Muscle of back (tissue), 11 donors: Measurements from ENCODE around the gene HUWE1. TPM values are rescaled to one million over a fixed set of nuclear protein-coding genes. Genes with fewer than 3 reads are reported as not detected.

Source experiments
- DNase-seq, 3 donors: peaks; one replicate each; pipeline versions ENCODE4 v3.0.0 to v3.0.0-alpha.2; 2013
- polyA plus RNA-seq, 10 donors: library from polyadenylated mRNA; unstranded; fragments of 120-200 nt; gene quantifications; one replicate each; pipeline ENCODE4 v1.2.1, GENCODE V29; 2013; ENCODE audit not compliant: insufficient read length in 10 of 10

Gene HUWE1
- polyA plus RNA-seq, 10 donors = 70.7 to 93.8 (median 83.4) TPM

DNA sequence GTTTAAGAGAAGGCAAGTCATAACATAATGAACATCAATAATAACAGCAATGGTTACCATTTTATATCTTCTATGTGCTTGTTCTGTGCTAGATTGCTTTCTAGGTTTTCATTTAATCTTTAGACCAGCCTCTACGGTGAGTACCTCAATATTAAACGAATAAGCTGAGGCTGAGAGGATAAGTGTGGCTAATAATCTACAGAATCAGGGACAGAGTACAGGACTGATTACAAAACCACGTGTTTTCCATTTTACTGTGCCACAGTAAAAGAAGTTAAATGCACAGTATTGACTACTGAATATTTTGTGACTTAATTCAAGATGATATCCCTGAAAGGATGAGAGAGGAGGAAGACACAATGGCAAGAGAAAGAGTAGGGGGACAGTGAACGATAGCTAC, 56.3 kb downstream of the HUWE1 start:
- DNase-seq = no peak

DNA sequence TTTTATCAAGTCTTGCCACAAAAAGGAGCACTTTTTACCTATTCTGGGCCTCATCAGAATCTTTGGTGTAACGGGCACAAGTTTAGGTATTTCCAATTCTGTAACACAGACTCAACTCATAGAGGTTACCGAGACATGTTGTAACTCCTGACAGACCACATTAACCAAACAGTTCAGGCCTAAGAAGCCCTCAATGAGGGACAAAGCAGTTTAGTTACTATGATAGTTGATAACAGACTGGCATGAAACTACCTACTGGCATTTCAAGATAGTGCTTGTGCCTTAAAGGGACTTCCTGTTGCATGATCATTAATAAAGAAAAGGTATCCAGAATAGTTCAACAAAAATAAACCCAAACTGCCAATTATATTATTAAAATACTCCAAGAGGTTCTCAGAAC, 64.1 kb downstream of the HUWE1 start:
- DNase-seq = no peak

DNA sequence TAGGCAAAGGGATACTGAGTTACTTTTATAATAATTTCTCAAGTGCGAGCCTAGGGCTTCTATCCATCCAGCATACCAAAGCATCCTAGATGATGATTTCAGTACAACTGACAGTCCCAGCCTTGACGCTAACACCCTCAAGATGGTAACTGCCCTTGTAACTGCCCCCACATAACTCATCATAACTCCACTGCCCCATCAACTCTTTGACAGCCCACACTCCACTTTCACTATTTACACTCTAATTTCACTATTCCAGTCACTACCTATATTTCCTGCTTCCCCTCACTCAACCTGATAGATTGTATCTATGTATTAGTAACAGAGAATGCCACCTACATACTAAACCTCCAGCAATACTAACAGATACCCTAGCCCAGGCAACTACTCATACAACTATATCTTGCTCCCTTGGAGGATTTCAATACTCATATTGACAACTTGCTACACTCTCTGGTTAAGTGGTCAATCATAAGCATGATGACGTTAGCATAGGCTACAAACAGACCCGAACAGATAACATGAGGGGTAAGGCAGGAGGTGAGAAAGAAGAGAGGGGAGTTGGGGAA, 65.0 kb downstream of the HUWE1 start:
- DNase-seq = no peak

DNA sequence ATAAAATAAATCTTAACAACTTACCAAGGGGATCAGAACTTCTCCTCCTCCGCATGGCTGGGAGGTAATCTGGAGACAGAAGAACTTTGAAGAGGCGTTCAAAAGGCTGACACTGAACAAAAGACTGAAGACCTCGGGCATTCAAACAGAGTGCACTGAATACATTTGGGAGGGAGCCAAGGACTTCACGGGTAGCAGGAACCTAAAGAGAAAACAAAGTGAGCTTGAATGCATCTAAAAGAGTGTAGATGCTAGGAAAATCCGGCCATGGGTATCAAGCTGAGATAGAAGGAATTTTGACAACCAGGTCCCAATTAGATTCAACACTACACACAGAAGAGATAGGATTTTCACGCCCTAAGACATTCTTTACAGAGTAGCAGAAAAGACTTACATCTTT, 69.6 kb downstream of the HUWE1 start:
- no peak for DNase-seq

DNA sequence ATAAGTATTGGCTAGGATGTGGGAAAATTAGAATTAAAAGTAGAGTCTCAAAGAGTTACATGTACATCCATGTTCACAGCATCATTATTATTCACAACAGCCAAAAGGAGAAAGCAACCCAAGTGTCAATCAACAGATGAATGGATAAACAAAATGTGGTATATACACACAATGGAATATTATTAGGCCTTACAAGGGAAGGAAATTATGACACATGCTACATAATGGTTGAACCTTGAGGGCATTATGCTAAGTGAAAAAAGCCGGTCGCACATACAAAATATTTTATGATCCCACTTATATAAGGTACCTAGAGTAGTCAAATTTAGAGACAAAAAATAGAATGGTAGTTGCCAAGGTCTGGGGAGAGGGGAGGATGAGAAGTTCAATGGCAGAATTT, 80.1 kb downstream of the HUWE1 start:
- DNase-seq = no peak

DNA sequence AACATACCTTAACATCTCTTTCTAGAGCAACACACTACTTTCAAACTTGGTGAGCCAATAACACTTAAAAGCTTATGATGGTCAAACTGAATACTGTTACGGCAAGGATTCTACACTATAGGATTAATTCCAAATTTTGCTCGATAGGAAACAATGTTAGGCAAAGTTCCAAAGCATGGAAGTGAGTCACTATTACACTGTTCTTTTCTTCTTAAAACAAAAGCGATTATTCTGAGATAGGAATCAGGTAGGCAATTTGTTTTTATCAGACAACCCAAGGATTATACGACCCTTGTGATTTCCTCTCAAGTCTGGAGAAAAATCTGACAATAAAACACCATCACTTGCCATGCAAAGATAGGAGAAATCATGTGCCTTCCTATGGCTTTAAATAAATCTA, 81.5 kb downstream of the HUWE1 start:
- no peak for DNase-seq

DNA sequence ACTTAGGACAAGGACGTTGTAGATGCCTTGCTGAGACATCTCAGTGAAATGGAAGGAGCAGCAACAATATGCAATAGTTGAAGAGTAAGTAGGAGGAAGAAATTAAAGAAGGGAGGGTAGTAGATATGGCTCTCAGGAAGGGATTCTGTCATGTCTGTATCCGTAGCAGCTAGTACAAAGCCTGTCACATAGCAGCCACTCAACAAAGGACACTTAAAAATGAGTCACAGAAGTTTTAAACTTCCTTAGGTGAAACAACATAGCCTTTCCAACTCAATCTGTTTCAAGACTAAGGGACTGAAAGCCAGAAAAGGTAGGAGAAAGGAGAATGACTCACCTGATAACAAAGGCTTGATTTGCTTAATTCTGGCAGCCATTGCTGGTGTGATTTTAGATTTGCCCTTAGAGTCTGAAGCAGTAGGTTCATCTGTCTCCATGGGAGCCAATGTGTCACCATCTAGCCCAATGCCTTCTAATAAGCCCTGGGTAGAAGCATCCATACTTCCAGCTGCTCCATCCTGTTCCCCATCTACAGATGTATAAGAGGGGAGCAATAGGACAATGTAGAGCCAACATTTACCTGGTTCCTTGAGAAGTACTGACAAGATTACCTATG, 86.6 kb downstream of the HUWE1 start:
- no peak for DNase-seq

DNA sequence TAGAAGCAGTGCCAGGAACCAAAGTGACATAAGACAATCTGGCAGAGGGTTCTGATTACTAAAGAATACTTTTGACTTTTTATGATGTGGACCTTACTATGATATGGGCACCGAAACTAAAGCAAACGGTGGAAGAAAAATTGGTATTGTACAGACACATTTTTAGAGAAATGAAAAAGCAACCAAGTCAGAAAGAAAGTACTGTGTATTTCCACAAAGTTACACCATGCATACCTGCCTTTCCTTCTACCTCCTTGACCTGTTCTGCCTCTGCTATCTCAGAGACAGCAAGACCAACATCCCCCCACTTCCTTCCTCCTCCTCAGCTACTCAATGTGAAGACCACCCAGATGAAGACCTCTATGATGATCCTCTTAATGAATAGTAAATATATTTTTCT, 88.3 kb downstream of the HUWE1 start:
- DNase-seq = no peak

DNA sequence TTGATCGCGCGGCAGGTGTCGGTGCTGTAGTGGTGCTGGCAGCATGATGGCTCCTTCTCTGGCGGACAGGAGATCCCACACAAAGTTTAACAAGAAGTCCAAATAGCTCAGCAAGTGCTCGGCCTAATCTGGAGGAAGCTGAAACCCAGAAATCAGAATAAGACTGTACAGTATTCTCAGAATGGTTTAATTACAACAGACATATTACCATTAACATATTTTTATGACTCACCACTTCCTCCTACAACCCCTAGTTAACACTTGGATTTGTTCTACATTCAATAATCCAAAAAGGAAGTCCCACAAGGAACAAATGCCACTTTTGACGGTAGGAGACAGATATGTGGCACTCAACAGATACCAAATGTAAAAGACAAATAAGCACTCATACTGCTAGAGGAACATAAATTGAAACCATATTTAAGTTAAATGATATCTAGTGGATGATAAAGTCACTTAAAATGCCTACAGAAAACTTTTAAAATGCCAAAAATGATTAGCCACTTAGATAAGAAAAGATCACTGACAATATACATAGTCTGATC, 91.2 kb downstream of the HUWE1 start:
- DNase-seq = no peak

DNA sequence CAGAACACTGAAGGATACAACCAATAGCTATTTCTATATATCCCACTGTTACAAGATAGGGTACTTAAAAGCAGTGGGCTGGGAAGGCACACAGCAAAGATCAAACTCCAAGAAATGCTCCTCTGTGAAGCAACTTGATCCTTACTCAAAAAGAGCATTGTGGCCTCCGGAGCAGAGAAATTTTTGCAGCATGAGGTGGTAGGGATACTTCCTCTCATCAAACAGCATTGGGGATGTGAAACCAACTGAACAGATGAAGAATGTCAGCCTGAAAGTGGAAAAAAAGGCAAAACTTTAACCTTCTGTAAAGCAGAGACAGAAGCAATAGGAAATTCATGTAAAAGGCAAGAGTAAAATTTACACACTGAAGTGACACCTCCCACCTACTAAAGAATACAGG, 92.2 kb downstream of the HUWE1 start:
- DNase-seq = no peak

DNA sequence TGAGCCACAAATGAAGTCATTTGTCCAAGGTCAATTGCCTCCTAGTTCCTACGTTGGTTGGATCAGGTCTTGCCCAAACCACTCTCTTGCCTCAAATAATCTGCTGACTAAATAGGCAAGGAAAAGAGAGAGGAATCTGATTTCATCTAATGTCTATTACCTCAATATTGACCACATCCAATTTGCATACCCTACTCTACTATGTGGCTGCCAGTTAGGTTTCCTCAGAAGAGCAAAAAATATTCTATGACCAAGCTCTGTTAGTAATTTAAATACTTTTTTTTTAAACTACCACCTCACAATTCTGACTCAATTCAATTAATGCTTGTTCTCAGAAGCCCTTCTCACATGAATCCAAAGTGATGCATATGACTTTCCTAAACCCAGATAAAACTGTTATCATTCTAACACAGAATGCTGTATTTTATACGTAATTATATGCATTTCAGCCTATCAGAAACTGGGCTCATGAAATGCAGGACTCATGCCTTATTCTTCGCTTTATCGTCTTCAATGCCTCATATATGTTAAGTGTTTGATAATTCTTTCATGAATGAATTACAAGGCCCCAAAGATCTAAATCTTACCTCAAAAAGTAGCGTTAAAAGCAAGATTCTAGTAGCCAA, 98.6 kb downstream of the HUWE1 start:
- no peak for DNase-seq

DNA sequence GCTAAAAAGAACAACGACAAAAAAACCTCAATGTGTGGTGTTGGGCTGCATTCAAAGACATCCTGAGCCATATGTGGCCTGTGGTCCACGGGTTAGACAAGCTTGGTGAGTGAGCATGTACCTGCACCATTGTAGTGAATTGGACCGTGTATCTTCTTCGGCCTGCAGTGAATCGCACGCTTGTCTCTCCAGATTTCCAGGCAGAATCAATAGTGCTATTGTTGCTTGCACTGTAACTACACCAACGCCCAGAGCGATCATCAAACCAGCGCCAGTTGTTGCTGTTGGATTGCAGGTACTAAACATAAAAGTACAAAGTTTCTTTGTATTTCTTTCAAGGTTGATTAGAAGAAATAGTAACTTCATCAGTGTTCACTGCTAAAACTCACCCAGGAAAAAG, 101.6 kb downstream of the HUWE1 start:
- DNase-seq = no peak

DNA sequence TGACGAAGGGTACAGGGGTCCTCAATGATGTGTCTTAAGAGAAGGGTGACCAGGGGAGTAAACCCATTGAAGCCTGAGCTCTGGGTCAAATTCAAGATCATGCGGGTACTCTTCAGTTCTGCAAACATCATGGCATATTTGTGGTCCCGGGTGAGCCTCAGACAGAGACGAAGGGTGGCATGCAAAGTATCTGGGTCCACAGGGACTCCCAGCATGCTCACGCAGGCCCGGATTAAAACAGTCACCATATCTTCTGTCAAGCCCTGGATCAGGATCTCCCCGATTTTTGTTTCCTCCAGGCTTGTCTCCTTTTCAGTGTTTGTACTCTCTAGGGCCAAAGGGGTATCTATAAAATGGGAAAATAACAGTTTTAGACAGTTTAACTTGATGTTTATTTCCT, 102.9 kb downstream of the HUWE1 start:
- no peak for DNase-seq

DNA sequence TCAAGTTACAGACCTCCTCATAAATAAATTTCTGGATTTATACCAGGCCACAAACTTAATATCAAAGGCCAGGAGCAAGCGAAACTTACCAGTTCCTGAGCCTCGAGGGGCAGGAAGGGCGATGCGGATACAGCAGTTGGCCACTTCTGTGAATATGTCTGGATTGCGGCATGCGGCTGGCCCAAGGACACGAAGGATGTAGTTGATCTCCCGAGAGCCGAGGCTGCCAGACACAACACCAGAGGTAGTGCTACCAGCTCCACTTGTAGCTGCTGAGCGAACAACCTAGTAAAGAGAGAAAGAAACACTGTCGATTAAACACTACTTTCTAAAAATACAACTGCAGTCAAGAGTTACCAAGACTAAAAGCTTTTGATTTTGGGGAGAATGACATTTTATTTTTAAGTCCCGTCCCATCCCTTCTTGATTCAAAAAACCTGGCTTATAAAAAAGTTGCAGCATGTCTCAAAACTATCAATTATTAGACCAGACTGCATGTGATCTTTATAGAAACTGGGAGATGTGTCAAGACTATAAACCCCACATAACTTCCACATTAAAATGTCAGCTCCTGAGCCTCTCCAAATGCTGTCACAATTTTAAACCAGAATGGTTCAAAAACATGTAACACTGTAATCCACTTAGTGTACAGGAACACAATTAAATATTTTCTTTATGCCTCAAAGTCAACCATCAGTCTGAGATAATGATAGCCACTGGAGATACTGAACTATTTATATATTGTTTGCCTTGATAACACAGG, 105.6 kb downstream of the HUWE1 start:
- DNase-seq = no peak

DNA sequence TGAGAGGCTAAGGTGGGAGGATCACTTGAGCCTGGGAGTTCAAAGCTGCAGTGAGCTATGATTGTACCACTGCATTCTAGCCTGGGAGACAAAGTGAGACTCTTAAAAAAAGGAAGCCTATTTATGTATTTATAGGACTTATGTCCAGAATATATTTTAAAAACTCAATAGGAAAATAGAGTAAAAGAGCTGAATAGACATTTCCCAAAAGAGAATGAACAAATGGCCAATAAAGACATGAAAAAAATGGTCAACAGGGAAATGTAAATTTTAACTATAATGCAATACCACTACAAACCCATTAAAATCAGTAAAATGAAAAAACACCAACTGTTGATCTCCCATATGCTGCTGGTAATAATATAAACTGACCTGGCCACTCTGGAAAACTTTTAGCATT, 115.0 kb downstream of the HUWE1 start:
- no peak for DNase-seq

DNA sequence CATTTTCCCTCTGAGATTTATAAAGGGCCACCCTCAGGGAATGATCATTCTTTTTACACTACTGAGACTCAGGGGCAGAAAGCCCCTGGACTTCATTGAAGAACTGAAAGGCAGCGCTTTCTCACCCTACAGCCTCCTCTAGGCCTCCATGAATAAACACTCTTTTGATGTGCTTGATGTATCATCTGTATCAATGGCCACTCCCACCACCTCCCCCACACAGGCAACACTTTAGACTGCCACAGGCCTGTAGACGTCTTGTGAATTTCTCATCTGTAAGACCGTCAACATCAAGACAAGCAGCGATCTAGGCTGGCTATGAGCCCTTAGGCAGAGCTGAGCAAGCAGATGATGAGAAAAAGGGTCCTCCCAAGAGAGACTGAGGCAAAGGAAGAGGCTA, 123.2 kb downstream of the HUWE1 start:
- DNase-seq = no peak

DNA sequence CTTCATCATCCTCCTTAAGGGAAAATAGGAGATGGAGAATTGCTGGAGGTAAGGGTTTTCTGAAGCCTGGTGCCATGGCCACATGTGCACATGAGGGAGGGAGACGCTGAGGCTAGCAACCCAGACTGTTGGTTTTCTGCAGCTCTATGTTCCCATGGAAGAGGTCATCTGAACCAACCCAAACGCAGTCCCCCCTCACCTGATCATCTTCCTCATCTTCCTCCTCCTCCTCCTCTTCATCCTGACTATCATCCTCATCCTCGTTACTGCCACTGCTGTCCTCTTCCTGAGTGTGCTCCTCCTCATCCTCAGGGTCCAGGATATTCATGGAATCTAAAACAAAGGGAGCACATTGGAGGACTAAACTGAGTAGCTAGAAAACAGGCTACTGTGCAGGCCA, 124.6 kb downstream of the HUWE1 start:
- DNase-seq = no peak

DNA sequence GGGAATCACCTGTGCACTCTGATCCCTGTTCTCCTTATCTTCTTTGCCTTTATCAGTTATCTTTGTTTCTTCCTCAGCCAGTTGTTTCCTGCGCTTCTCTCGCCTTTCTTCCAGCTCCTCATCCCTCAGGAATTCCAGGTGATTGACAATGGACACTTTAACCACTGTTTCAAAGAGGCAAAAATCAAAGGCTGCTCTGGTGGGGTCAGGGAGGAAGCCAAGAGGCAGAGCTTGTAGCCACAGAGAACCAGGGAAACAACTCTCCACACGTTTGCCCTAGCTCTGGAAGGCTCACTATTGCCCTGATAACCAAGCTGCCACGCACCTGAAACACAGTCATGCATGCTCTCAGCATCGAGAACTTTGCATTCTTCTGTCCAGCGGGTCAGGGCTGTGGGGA, 127.9 kb downstream of the HUWE1 start:
- no peak for DNase-seq

DNA sequence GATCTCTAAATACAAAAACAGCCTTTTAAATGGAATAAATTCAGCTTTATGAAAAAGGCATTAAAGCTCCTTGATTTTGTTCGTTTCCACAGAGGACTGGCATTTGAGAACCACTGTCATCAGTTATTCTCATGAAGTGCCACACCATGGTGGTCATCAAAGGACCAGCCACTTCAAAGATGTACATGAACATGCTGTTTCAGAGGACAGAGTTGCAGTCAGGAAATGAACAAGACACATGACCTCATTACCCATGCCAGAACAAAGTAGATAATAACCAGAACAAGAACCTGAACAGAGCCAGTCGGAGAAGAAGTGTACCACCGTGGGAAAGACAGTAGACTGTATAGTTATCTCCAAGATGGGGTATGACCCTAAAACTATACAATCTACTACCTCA, 129.7 kb downstream of the HUWE1 start:
- DNase-seq = no peak

DNA sequence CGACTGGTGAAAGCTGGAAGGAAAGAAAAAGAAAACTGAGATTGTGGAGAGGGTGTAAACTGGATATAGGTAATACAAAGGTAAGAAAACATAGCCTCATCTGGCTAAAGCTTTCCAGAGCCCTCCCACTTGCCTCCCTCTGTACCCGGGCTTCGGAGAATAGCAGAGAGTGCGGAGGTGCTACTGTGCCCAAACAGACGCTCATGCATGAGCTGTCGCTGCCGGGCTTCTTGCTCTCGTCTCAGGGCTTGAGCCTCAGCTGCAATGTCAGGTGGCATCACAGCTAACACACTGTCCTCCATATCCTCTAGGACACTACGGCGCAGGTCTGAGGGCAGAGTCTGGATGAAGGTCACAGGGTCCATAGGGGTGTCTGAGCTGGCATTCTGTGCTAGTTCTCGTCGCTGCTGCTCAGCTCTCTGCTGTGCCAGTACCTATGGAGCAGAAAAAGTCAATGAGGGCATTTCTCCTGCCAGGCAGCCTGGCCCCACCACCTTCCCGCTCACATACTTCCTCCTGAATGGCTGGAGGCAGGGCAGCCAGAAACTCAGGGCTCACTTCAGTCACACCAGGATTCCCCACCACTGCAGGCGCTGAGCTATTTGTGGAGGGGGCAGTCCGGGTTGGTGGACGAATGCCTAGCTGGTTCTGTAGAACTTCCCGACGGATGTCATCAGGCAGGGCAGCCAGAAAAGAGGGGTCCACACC, 135.6 kb downstream of the HUWE1 start:
- DNase-seq = no peak

DNA sequence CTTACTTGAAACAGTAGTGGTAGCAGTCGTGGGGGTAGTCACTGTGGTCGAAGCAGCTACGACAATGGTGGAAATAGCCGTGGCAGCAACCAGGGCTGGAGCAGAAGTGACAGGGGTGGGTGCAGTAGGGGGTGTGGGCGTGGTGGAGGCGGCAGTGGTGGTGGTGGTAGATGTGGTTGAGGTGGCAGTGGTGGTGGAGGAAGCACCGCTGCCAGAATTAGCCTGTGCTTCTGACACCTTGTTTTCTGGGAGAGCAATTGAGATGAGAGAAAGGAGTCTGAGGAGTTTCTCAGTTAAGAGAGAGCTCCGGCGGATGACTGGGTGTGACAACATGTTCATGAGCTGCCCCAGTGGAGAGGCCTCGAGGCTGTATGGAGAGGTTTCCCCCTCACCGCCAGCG, 138.9 kb downstream of the HUWE1 start:
- DNase-seq = no peak

DNA sequence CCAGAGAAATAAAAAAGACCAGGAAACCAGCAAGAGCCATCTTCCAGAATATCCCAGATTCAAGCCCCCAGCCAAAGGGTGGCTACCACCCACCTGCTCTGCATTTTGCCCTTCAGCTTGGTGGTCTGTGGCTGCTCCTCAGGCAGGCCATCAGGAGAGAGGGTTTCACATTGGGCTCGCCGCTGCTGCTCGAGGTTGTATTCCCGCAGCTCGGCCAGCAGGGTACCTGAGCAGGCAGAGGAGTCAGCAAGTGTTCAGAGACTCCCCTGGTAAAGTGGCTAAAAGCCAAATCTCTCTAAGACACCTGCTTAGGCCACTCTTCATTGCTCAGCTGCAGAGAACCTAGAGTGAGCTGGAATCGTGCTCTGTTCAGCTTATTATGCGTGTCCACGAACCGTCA, 141.6 kb downstream of the HUWE1 start:
- DNase-seq = no peak
